Suppressor macrophage (primary cell): Measurements from ENCODE around the gene SLF2.

ENCODE experiments used
- DNase-seq, 4 experiments: peaks; one replicate each; pipeline ENCODE4 v3.0.0-alpha.2; 2020 to 2022

Gene SLF2

DNA sequence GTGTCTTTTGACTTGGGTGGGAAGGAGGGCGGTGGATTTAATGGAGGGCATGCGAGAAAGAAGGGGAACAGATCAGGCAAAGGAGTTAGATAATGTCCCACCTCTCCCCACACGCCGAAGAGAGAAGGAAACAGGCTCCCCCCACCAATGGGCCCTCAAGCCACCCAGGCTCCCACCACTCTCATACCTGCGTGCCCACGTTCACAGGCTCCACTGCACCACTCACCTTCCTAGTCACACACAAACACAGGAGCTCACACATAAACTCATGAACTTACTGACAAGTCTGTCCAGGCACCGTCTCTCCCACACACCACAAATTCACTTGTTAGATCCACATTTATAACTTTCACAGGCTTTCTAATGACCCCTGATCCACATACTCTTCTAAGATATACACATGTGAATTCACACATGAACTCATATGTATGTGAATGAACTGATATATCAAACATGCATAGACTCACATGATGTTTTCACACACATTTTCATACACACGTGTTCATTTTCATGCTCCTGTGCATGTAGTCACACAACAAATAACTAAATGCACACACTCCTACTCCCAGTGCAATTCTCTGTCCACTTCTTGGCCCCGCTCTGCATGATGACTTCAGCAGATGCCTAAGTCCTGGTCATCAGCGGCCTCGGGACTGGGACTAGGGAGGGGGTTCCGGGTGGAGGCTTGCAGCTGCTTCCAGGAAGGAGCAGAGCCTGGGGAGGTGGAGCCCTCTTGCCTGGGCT, 88.3 kb downstream of the SLF2 start:
- peak; percentile 75 to 86 (median 81) for DNase-seq

DNA sequence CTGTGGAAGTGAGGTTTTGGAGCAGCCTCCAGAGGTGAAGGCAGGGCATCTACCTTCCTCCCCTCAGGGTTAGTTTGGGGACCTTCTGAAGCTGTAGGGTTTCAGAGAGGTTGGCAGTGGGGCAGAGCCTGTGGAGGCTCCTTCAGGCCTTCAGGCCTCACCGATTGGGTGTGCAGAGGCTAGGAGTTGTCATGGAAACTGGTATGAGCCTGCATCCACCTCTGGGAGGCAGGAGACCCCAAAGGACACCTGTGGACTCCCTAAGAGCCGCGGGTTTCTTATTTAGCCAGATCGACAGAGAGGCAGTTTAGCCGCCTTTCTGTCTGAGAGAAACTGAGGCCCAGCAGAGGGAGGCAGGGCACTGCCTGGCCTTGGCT, 88.9 kb downstream of the SLF2 start:
- no peak for DNase-seq

DNA sequence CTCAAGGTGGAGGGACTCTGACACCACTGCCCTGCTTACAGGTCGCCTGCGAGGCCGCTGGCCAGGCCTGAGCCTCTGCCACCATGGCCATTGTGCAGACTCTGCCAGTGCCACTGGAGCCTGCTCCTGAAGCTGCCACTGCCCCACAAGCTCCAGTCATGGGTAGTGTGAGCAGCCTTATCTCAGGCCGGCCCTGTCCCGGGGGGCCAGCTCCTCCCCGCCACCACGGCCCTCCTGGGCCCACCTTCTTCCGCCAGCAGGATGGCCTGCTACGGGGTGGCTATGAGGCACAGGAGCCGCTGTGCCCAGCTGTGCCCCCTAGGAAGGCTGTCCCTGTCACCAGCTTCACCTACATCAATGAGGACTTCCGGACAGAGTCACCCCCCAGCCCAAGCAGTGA, 89.7 kb downstream of the SLF2 start:
- no peak for DNase-seq

DNA sequence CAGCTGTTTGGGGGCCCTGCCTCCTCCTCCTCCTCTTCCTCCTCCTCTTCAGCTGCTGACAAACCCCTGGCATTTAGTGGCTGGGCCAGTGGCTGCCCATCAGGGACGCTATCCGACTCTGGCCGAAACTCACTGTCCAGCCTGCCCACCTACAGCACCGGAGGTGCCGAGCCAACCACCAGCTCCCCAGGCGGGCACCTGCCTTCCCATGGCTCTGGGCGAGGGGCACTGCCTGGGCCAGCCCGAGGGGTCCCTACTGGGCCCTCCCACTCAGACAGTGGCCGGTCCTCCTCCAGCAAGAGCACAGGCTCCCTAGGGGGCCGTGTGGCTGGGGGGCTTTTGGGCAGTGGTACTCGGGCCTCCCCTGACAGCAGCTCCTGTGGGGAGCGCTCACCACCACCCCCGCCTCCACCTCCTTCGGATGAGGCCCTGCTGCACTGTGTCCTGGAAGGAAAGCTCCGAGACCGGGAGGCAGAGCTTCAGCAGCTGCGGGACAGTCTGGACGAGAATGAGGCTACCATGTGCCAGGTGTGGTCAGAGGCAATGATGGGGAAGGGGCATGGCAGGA, 91.0 kb downstream of the SLF2 start:
- no peak for DNase-seq

DNA sequence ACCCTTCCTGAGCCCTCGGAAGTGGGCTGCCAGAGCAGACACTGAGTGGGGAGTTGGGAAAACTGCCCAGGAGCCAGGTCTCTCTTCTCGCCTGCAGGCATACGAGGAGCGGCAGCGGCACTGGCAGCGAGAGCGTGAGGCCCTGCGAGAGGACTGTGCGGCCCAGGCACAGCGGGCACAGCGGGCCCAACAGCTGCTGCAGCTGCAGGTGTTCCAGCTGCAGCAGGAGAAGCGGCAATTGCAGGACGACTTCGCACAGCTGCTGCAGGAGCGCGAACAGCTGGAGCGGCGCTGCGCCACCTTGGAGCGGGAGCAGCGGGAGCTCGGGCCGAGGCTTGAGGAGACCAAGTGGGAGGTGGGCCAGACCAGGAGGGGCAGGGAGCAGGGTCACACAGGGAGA, 92.6 kb downstream of the SLF2 start:
- no peak for DNase-seq

DNA sequence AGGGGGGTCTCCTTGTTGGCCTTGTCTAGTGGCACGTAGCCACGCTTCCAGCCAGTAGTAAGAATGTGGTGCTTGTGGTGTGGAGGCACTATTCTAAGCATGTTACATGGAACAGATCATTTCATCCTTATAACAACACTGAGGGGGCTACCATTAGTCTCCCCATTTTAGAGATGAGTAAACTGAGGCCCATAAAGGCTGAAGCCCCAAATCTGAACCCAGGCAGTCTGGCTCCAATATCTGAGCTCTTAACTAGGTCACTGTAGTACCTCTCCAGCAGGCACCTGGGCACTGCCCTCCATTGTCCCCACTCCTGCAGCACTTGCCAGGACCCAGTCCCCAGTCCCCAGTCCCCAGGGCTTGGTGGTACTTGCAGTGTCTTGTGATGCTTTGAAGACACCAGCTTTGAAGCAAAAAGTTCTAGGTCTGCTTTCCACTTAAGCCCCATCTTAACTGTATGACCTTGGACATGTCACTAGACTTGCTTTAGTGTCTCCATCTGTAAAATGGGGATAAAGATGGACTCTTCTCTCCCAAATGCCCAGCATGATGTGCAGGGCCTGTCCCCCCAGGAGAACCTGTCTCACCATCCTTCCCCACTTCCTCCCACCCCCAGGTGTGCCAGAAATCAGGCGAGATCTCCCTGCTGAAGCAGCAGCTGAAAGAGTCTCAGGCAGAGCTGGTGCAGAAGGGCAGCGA, 93.3 kb downstream of the SLF2 start:
- no peak for DNase-seq

DNA sequence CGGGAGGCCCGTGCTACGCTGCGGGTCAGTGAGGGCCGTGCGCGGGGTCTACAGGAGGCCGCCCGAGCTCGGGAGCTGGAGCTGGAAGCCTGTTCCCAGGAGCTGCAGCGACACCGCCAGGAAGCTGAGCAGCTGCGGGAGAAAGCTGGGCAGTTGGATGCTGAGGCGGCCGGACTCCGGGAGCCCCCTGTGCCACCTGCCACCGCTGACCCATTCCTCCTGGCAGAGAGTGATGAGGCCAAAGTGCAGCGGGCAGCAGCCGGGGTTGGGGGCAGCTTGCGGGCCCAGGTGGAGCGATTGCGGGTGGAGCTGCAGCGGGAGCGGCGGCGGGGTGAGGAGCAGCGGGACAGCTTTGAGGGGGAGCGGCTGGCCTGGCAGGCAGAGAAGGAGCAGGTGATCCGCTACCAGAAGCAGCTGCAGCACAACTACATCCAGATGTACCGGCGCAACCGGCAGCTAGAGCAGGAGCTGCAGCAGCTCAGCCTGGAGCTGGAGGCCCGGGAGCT, 93.9 kb downstream of the SLF2 start:
- DNase-seq, result no peak

DNA sequence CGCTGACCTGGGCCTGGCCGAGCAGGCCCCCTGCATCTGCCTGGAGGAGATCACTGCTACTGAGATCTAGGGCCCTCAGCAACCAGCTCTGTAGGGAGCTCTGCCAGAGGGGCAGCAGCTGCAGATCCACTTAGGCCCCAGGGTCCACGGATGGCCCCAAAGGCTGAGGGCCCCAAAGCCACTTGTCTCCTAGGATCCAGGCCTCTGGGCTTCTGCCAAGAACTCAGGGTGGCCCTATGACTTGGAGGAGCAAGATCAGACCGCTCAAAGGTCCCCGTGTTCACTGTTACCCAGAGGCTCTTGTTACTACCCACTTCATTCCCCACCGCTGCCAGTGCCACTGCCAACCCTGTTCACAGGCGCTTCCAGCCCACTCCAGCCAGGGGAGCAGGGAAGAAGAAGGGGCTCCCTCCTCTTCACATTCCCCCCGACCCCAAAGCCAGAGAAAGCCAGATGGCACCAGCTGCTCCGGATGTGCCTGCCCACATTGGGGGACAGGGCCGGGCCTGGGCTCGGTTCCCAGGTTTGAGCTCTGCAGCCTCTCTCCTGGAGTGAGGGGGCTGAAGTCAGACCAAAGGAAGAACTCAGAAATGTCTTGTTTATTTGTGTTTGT, 94.4 kb downstream of the SLF2 start:
- DNase-seq, result no peak

DNA sequence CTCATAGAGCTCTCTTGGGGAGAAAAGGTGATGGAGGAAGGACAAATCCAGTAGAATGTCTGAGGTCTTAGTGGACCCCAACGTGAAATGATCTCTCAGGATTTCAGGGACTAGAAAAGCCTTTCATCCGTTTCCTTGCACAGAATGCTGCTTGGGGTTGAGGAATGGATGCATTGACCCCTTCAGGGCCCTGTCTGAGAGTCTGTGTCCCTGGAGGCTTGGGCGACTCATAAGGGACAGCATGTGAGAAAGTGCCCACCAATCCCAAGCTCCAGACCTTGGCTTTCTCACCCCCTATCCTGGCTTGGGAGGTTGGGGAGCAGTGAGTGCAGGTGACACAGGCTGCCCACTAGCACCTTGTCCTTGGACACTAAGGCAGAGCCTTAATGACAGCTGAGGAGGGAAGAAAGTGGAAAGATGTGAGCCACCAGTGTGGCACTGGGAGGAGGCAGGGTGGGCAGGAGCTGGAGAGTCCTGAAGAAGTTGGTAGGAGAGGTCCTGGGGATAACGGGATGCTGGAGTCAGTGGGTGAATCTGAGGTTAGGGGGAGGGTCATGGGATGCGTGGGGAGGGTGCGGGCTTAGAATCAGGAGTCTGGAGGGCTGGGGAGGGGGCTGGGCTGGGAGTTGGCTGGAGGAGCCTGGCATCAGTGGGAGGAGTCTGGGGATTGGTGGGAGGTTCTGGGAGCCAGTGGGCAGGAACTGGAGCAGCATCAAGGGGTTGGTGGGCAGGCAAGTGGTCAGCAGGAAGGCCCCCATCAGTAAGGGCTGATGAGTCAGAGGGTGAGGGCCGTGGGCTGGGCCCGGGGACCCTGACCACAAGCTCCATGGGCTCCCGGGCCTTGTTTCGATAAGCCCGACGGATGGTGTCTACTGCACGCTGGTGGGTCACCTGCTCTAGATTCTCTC, 95.4 kb downstream of the SLF2 start:
- no peak for DNase-seq

DNA sequence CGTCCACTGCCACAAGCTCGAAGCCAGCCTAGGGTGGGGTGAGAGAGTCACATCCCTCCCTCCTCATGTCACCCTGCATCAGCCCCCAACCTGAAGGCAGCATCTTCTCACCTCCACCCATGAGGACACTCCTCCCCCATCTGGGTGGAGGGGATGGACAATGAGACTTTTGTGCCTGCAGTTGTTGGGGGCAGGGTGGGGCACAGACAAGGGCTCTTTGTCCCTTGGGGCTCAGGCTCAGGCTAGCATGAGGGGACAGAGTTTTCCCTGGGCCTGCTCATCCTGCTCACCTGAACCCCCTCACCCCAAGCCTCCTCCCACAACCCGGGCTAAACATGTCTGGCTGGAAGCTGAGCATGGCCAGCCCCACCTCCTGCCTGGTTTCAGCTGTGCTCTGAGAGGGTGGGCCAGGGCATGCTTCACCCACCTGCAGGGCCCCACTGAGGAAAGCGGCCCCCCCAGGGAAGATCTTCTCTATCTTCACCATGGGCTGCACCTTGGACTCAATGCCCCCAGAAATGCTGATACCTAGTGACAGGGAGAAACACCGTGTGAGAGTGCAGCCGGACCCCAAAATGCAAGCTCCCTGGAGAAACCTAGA, 96.2 kb downstream of the SLF2 start:
- DNase-seq, result no peak

DNA sequence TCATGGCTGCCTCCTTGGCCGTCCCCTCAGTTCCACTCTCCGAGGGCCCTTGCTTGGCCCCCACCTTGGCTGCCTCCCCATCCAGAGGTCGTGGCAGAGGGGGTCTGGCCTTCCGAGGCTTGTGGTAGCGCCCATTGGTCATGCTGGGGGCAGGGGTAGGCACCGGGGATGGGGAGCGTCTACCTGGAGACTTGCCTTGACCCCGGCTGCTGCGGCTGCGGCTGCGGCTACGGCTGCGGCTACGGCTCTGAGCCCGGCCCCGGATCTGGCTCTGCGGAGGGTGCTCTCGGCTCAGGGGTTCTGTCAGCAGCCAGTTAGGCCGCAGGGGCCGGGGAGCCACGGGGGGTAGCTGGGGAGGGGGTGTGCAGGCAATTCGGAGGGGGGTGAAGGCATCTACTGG, 97.6 kb downstream of the SLF2 start:
- no peak for DNase-seq

DNA sequence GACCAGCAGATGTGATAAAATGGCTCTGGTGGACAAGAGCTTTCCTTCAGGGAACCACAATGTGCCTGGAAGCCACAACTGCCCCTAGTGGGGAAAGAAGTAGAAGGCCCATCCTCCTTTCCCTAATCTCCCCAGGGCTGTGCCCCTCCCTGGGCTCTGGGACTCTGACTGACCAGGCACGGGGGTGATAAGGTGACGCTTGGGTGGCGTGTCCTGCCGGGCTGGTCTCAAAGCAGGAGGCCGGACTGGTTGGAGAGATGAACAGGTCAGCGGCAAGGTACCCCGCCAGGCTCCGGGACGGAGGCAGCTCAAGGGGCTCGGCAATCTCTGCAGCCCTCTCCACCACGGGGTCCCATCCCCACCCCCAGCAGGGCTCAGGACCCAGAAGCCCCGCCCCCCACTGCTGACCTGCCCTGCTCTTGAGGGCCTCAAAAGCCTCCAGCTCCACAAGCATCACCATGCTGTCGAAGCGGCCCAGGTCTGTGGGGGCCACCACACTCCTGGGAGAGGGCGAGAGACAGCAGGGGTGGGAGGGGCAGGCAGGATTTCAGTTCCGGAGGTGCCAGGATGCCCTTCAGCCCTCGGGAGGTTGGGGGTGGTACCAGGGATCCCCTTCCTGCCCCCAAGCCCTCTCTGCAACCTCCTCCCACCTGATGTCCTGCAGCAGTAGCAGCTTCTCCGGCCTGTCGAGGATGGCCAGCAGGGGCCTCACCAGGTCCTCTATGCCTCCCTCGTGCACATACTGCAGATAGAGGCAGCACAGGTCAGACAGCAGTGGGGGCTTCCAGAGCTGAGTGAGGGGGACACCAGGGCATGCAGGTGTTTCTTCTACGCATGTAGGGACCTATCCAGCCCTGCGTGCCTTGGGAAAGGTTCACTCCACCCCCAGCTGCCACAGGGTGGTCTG, 99.0 kb downstream of the SLF2 start:
- DNase-seq, result peak in 2 of 4 experiments; percentile 20 to 36

DNA sequence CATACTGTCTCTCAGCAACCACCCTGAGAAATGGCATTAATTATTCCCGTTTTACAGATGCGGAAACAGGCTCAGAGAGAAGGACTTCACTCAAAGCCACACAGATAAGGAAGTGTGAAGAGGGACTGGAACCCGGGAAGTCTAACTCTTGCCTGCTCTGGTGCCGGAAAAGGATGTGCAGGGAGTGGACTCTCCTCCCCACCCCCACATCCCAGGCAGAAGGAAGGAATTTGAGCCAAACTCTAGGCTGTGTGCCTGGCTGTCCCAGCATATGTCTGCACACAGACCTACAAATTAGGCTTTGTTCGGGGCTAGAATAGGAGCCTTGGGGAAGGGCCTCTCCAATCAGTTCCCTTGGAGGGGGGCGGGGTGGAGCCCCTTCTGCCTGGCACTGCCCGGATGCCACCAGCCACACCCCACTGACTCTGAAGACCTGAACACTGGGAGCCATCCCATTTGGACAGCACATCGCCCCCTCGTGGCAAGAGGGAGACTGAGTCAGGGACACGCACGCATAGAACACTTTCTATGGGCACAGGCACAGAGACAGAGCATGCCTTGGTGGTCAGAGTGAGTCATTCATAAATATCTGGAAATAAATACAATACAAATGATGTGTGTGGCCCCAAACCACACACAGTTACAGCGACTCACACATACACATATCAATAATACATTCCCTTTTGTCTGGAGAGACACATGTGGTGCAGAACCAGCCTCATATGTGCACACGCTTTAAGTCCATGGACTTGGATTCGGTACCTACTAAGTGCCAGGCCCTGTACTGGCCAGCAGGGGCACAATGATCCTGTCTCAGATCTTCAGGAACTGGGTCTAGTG, 100.0 kb downstream of the SLF2 start:
- DNase-seq, result peak; percentile 83 to 92 (median 86)

DNA sequence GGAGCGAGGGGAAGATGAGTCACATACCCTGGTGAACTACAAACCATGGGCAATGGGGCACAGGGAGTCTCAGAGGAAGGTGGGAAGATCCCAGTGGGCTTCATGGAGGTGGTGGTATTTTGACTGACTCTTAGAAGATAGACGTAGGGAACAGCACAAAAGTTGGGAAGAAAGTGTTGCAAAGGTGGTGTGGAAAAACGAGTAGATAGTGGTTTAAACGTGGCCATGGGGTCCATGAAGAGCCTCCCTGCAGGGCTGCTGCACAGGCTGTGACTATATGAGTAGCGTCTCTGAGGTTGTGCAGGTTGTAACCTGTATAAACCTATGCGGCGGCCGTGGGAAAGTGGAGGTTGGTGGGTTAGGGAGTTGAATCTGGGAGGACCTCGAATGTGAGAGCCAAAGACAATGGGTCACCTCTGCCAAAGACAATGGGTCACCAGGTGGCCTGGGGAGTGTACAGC, 100.6 kb downstream of the SLF2 start:
- no peak for DNase-seq

DNA sequence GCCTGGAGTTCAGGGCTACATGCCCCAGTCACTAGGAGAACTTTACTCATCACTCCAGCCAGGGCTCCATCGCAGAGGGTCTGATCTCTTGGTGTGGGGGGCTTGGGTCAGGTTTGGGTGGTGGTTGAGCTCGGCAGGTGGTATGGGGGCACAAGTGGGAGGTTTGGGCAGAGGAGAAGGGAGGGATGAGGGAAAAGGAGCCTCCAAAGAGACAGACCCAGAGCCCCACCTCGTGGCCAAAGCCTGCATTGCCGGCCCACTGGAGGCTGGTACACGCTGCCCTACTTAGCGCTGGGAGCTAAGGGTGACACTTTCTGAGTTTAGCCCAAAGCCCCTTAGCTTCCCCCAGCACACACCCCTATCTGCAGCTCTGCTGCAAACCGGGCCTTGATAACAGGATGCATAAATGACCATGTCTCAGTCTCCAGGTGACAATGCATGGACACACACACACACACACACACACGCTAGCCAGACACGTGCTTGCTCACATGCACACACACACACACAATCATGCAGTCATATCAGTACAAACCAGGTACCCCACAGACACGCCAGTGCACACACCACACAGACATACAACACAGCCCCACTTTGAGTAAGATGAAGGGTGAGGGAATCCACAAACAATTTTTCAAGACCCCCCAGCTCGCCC, 101.6 kb downstream of the SLF2 start:
- peak; percentile 75 to 88 (median 86) for DNase-seq
